Stomach (tissue), 4 donors: ENCODE measurements around the gene FEZ2.

ENCODE experiments used
- CTCF ChIP-seq, 7 experiments: fragments of 450-650 bp in 4 of 7; fragments of 200-600 bp in 3 of 7; sonication (generic) in 3 of 7; IDR thresholded peaks; one replicate each; pipeline ENCODE4 v1.5.1; 2016 to 2019; ENCODE audit warnings: antibody characterized with exemption in 7 of 7, control low read depth in 2 of 7, mild to moderate bottlenecking in 1 of 7
- EP300 ChIP-seq: sonication (generic); formaldehyde crosslinking; IDR thresholded peaks from one replicate; pipeline ENCODE4 v1.6.1; 2017; ENCODE audit warnings: antibody characterized with exemption
- POLR2A ChIP-seq, 4 donors: fragments of 450-650 bp; IDR thresholded peaks; one replicate each; pipeline ENCODE4 v1.6.1; 2016; ENCODE audit warnings: antibody characterized with exemption in 4 of 4, control low read depth in 2 of 4, mild to moderate bottlenecking in 1 of 4, moderate library complexity in 1 of 4

GRCh38 chr2:36618381-36618780 is 20.4 kb upstream of the FEZ2 start:
- TF ChIP-seq CTCF (IDR thresholded peaks at IDR 0.05) (no peak), EP300 (no peak), POLR2A (IDR thresholded peaks at IDR 0.05) (no peak)
